B cell (primary cell): ENCODE results near the gene LYPD3. TPM values are rescaled to one million over a fixed set of nuclear protein-coding genes. Genes with fewer than 3 reads are reported as not detected.
A peak's percentile ranks its signal among the peaks of the same experiment; 100 is the strongest.

Experiments used
- ATAC-seq: fragments of 200-7000 bp; cut with Tn5 transposase; one replicate; pipeline ENCODE4 v1.10.0; 2021; ENCODE audit warnings: low read depth, mild to moderate bottlenecking, moderate number of reproducible peaks, moderate library complexity
- CTCF ChIA-PET: fragments of 350-600 bp; sonication (Branson Sonifier 250); formaldehyde crosslinking; loops from one replicate; lab custom pipeline; 2021; ENCODE audit warnings: antibody characterized with exemption, inconsistent platforms; lab: Charles Lee
- POLR2A ChIA-PET: fragments of 350-600 bp; sonication (Branson Sonifier 250); formaldehyde crosslinking; loops from one replicate; lab custom pipeline; 2021; ENCODE audit warnings: antibody characterized with exemption; lab: Charles Lee
- DNase-seq: peaks from one replicate; pipeline ENCODE4 v3.0.0; 2013
- H2AFZ ChIP-seq: 2 replicates; pipeline ENCODE4 v1.6.1; 2012; ENCODE audit warnings: mild to moderate bottlenecking, low read depth, low read length; ENCODE audit not compliant: insufficient read depth, poor library complexity, severe bottlenecking
- H3K27ac ChIP-seq, 2 donors: 1 replicate in 1 of 2; 2 replicates in 1 of 2; pipeline ENCODE4 v1.5.1; 2012 to 2013; ENCODE audit warnings: low read length in 2 of 2, mild to moderate bottlenecking in 2 of 2, moderate library complexity in 1 of 2
- H3K27me3 ChIP-seq, 4 experiments: fragments of 200-600 bp in 1 of 4; sonication (generic) in 1 of 4; replicated peaks in 1 of 4; 1 replicate in 2 of 4; 2 replicates in 2 of 4; pipeline versions ENCODE4 v1.6.1 to v1.7.0; 2013 to 2016; ENCODE audit warnings: low read length in 3 of 4, mild to moderate bottlenecking in 2 of 4, mixed read lengths in 1 of 4, moderate library complexity in 1 of 4; ENCODE audit not compliant: insufficient read depth in 4 of 4, control insufficient read depth in 3 of 4; ENCODE audit errors: control extremely low read depth in 1 of 4
- H3K36me3 ChIP-seq, 2 experiments: replicated peaks in 1 of 2; 1 replicate in 1 of 2; 2 replicates in 1 of 2; pipeline versions ENCODE4 v1.6.1 to v1.7.1; 2013; ENCODE audit warnings: low read length in 1 of 2; ENCODE audit not compliant: insufficient read depth in 2 of 2, control insufficient read depth in 1 of 2; ENCODE audit errors: control extremely low read depth in 1 of 2, extremely low read depth in 1 of 2
- H3K4me1 ChIP-seq, 2 donors: fragments of 200-600 bp in 1 of 2; sonication (generic) in 1 of 2; 1 replicate in 1 of 2; 2 replicates in 1 of 2; pipeline versions ENCODE4 v1.5.1 to v1.6.1; 2013 to 2017; ENCODE audit warnings: low read length in 2 of 2; ENCODE audit not compliant: control insufficient read depth in 2 of 2, insufficient read depth in 2 of 2
- H3K4me2 ChIP-seq: replicated peaks from 2 replicates; pipeline ENCODE3; 2012; ENCODE audit warnings: mild to moderate bottlenecking, low read depth, low read length; ENCODE audit not compliant: poor library complexity, severe bottlenecking
- H3K4me3 ChIP-seq, 5 experiments: fragments of 200-600 bp in 1 of 5; sonication (generic) in 1 of 5; 1 replicate in 3 of 5; 2 replicates in 2 of 5; pipeline versions ENCODE4 v1.5.1 to v1.7.0; 2011 to 2016; ENCODE audit warnings: low read length in 4 of 5, mild to moderate bottlenecking in 4 of 5, low read depth in 2 of 5, control low read depth in 1 of 5, moderate library complexity in 1 of 5; ENCODE audit not compliant: insufficient read depth in 1 of 5; ENCODE audit errors: control extremely low read depth in 1 of 5, extremely low read depth in 1 of 5
- H3K79me2 ChIP-seq: fragments of 200-600 bp; sonication (generic); one replicate; pipeline ENCODE4 v1.6.0; 2016; ENCODE audit warnings: low read length; ENCODE audit not compliant: control insufficient read depth, insufficient read depth
- H3K9ac ChIP-seq: fragments of 200-600 bp; sonication (generic); 2 replicates; pipeline ENCODE4 v1.6.1; 2017; ENCODE audit warnings: mild to moderate bottlenecking, low read length, moderate library complexity
- H3K9me3 ChIP-seq, 3 donors: one replicate each; pipeline versions ENCODE4 v1.6.1 to v1.7.1; 2013; ENCODE audit warnings: low read length in 2 of 3; ENCODE audit not compliant: control insufficient read depth in 2 of 3, insufficient read depth in 1 of 3; ENCODE audit errors: control extremely low read depth in 1 of 3
- H4K20me1 ChIP-seq: 2 replicates; pipeline ENCODE4 v1.6.0; 2012; ENCODE audit warnings: mild to moderate bottlenecking, low read length; ENCODE audit not compliant: insufficient read depth, control insufficient read depth, poor library complexity, severe bottlenecking
- H3K27ac Mint-ChIP-seq: one replicate; pipeline ENCODE4 v1.8.0; 2021; ENCODE audit warnings: mixed read lengths
- H3K27me3 Mint-ChIP-seq: one replicate; pipeline ENCODE4 v1.8.0; 2021; ENCODE audit warnings: mixed read lengths
- H3K4me1 Mint-ChIP-seq: one replicate; pipeline ENCODE4 v1.8.0; 2021; ENCODE audit warnings: mixed read lengths
- H3K4me3 Mint-ChIP-seq: one replicate; pipeline ENCODE4 v1.8.0; 2021; ENCODE audit warnings: mixed read lengths
- H3K9me3 Mint-ChIP-seq: one replicate; pipeline ENCODE4 v1.8.0; 2022; ENCODE audit warnings: mixed read lengths; ENCODE audit not compliant: insufficient read depth
- CTCF ChIP-seq: fragments of 200-600 bp; IDR thresholded peaks from one replicate; pipeline ENCODE4 v1.8.0; 2022; ENCODE audit warnings: antibody characterized with exemption, mild to moderate bottlenecking
- EZH2 ChIP-seq: IDR thresholded peaks from 2 replicates; pipeline ENCODE4 v1.6.1; 2012; ENCODE audit warnings: borderline replicate concordance, low read depth, mild to moderate bottlenecking, moderate library complexity, low read length; ENCODE audit not compliant: insufficient read depth, poor library complexity, severe bottlenecking
- WGBS: methylation state at CpG from one replicate; pipeline ENCODE4 v1.1.5; 2013; ENCODE audit warnings: missing lambda C conversion rate; ENCODE audit not compliant: insufficient coverage; 5-methylcytosine and 5-hydroxymethylcytosine counted together
- intact Hi-C: fragments of 100-400 bp; cut with micrococcal nuclease; formaldehyde crosslinking; loops from one replicate; pipeline ENCODE4 v1.10.0; 2022
- polyA plus RNA-seq: library from polyadenylated mRNA; depleted of rRNA; stranded (reverse); fragments of >200 nt; gene quantifications from 2 replicates; pipeline ENCODE4 v1.2.3, GENCODE V29; 2012
- total RNA-seq, 2 donors: library from RNA; stranded (reverse); fragments of 120-200 nt in 1 of 2; gene quantifications; 1 replicate in 1 of 2; 2 replicates in 1 of 2; pipeline versions ENCODE4 v1.2.3 to v1.2.4, GENCODE V29; 2013 to 2022

The LYPD3 gene
- total and polyA plus RNA-seq, 2 donors (not counting 1 experiment from before 2014, with no cell fraction given): 0.27 to 2.2 TPM

- no peak overlapping the region for H3K9ac ChIP-seq
- no peak overlapping the region for H3K27ac ChIP-seq
- ChIA-PET CTCF (interaction anchor here (0.6 to 18.4 kb wide), 44 partner anchors 8 to 363 kb away, joined by 3 to 644 read pairs (median 5); partner anchors contain the start of genes ETHE1, IRGQ, LYPD3 and PHLDB3), POLR2A (interaction anchor here (1.6 kb wide), 1 partner anchor 72 kb away, joined by 18 read pairs; no protein-coding TSS in a partner anchor)
- DNase-seq (peak; percentile 86), ATAC-seq (peak; percentile 89)
- H3K4me3 ChIP-seq: no peak overlapping the region
- no peak overlapping the region for H2AFZ ChIP-seq
- H3K27ac Mint-ChIP-seq: peak overlapping the region; percentile 8
- no peaks in the 10 kb centered on the region for H3K9me3 ChIP-seq
- no peak overlapping the region for H3K4me2 ChIP-seq
- H3K4me1 ChIP-seq: peaks cover 0 to 7% of the 10 kb centered on the region in 2 donors
- peaks cover 5% of the 10 kb centered on the region for H3K4me1 Mint-ChIP-seq
- no peaks in the 10 kb centered on the region for H4K20me1 ChIP-seq
- H3K79me2 ChIP-seq: no peaks in the 10 kb centered on the region
- intact Hi-C loops: loop anchor here (1.0 to 10.0 kb wide), 4 partner anchors 72 to 365 kb away; partner anchors contain the start of gene KCNN4
- WGBS: 51% methylated on average over 11 of the region's 14 CpGs
- no peaks in the 10 kb centered on the region for H3K9me3 Mint-ChIP-seq
- no peaks in the 10 kb centered on the region for H3K27me3 Mint-ChIP-seq
- TF ChIP-seq CTCF (peak; percentile 95), EZH2 (no peak)
- no peaks in the 10 kb centered on the region for H3K27me3 ChIP-seq
- H3K4me3 Mint-ChIP-seq: no peak overlapping the region
- no peaks in the 10 kb centered on the region for H3K36me3 ChIP-seq
These were observed 18.5 kb downstream of the LYPD3 start for GRCh38 chr19:43446746-43447489.

GRCh38 chr19:43445426-43445825 lies 20.0 kb downstream of the LYPD3 start:
- ChIA-PET POLR2A (no interaction called here), CTCF (interaction anchor here (1.8 to 18.4 kb wide), 5 partner anchors 11 to 151 kb away, joined by 8 to 644 read pairs (median 47); partner anchors contain the start of genes ETHE1, IRGQ and ZNF576)
- H2AFZ ChIP-seq: no peak overlapping the region
- H3K79me2 ChIP-seq: no peaks in the 10 kb centered on the region
- Mint-ChIP-seq H3K27me3 (no peaks in the 10 kb centered on the region), H3K27ac (no peak overlapping the region), H3K9me3 (no peaks in the 10 kb centered on the region), H3K4me3 (no peak overlapping the region), H3K4me1 (peaks cover 8% of the 10 kb centered on the region)
- H3K9me3 ChIP-seq: no peaks in the 10 kb centered on the region
- H3K4me3 ChIP-seq: no peak overlapping the region
- no peak overlapping the region for H3K27ac ChIP-seq
- intact Hi-C loops: loop anchor here (5.0 to 10.0 kb wide), 2 partner anchors 339 to 367 kb away; partner anchors contain the start of gene KCNN4
- WGBS: 100% methylated on average over 1 of the region's 2 CpGs
- H3K4me1 ChIP-seq: peaks cover 0 to 7% of the 10 kb centered on the region in 2 donors
- no peak overlapping the region for H3K9ac ChIP-seq
- no peaks in the 10 kb centered on the region for H3K27me3 ChIP-seq
- ATAC-seq (no peak), DNase-seq (no peak)
- H3K36me3 ChIP-seq: no peaks in the 10 kb centered on the region
- H4K20me1 ChIP-seq: no peaks in the 10 kb centered on the region
- H3K4me2 ChIP-seq: no peak overlapping the region
- no peak for TF ChIP-seq EZH2
- no peak for TF ChIP-seq CTCF
